Right lobe of liver (tissue), 6 donors: ENCODE data around the gene RBMS3. TPM values are rescaled to one million over a fixed set of nuclear protein-coding genes. Genes with fewer than 3 reads are reported as not detected.
A peak's percentile ranks its signal among the peaks of the same experiment; 100 is the strongest.

Source experiments
- ATAC-seq, 4 donors: fragments of 200-7000 bp; cut with Tn5 transposase; one replicate each; pipeline ENCODE4 v1.9.1; 2020; ENCODE audit warnings: mild to moderate bottlenecking in 4 of 4, moderate library complexity in 4 of 4
- DNase-seq, 3 donors: peaks; one replicate each; pipeline ENCODE4 v3.0.0-alpha.2; 2020
- H3K27ac ChIP-seq, 3 donors: fragments of 200-600 bp; one replicate each; pipeline ENCODE4 v1.8.0; 2022
- H3K27me3 ChIP-seq, 2 donors: fragments of 200-600 bp; one replicate each; pipeline ENCODE4 v1.8.0; 2022
- H3K36me3 ChIP-seq, 4 donors: fragments of 200-600 bp; sonication (generic) in 1 of 4; one replicate each; pipeline versions ENCODE4 v1.5.1 to v1.8.0; 2017 to 2022; ENCODE audit warnings: control low read depth in 1 of 4
- H3K4me1 ChIP-seq, 4 donors: fragments of 200-600 bp; sonication (generic) in 1 of 4; one replicate each; pipeline versions ENCODE4 v1.5.1 to v1.8.0; 2017 to 2022; ENCODE audit warnings: control low read depth in 1 of 4
- H3K4me3 ChIP-seq, 3 donors: fragments of 200-600 bp; one replicate each; pipeline ENCODE4 v1.8.0; 2022
- H3K9me3 ChIP-seq, 4 donors: fragments of 200-600 bp; sonication (generic) in 1 of 4; one replicate each; pipeline versions ENCODE4 v1.5.1 to v1.8.0; 2017 to 2022; ENCODE audit warnings: control low read depth in 1 of 4
- CTCF ChIP-seq, 4 donors: fragments of 200-600 bp in 3 of 4; fragments of 450-650 bp in 1 of 4; IDR thresholded peaks; one replicate each; pipeline versions ENCODE4 v1.5.1 to v1.8.0; 2016 to 2022; ENCODE audit warnings: antibody characterized with exemption in 4 of 4, mild to moderate bottlenecking in 2 of 4
- POLR2A ChIP-seq: fragments of 450-650 bp; IDR thresholded peaks from one replicate; pipeline ENCODE4 v1.6.1; 2017; ENCODE audit warnings: antibody characterized with exemption, mild to moderate bottlenecking
- WGBS: methylation state at CpG from one replicate; pipeline ENCODE4 v1.1.6; 2018; ENCODE audit warnings: low coverage, low lambda C conversion rate; ENCODE audit not compliant: insufficient coverage; ENCODE audit errors: missing lambda C conversion rate; 5-methylcytosine and 5-hydroxymethylcytosine counted together
- intact Hi-C, 2 donors: fragments of 100-400 bp; cut with DNase I; formaldehyde crosslinking; loops; one replicate each; pipeline versions ENCODE4 v1.11.2 to v1.14.1; 2022
- total RNA-seq, 6 experiments: library from RNA; depleted of rRNA in 2 of 6; stranded (reverse); fragments of >200 nt in 2 of 6; fragmentation: NEBNext Ultra II Directional in 3 of 6; extraction: Animal tissue kit (Norgen Biotek cat#: 25700) in 3 of 6; gene quantifications; one replicate each; pipeline versions ENCODE4 v1.1.0 to v1.2.4, GENCODE V29; 2016 to 2023
- donor health status: DM: no; HTN: yes; CAD: no.
- donor health status: DM: no; HTN: no; CAD: no.
- donor health status: DM: no; HTN: no; CAD: no.
- donor health status: DM: no; HTN: yes; CAD: no.
- donor health status: DM: no; HTN: yes; CAD: no.

Gene RBMS3
- total RNA-seq, 6 experiments from 2014 or later, result 6.3 to 11.5 (median 8.3) TPM

GRCh38 chr3:29291260-29291981 lies 10.6 kb downstream of the RBMS3 start:
- H3K9me3 ChIP-seq, result no peaks in the 10 kb centered on the region
- DNase-seq, result peak in 1 of 3 donors; percentile 59
- peaks cover 0 to 6% of the 10 kb centered on the region in 2 donors for H3K27me3 ChIP-seq
- no peaks in the 10 kb centered on the region for H3K36me3 ChIP-seq
- no peak overlapping the region for H3K27ac ChIP-seq
- ATAC-seq, result peak; percentile 97 to 100 (median 98)
- no peak overlapping the region for H3K4me3 ChIP-seq
- no peak for TF ChIP-seq POLR2A
- intact Hi-C loops, result no loop called here
- H3K4me1 ChIP-seq, result peaks cover 0 to 13% (median 4%) of the 10 kb centered on the region in 4 donors
- WGBS, result 39% methylated on average over 4 of the region's 4 CpGs

- Histone ChIP-seq H3K9me3 (no peaks in the 10 kb centered on the region), H3K27ac (no peak overlapping the region), H3K4me1 (peaks cover 0 to 13% (median 4%) of the 10 kb centered on the region in 4 donors), H3K27me3 (peaks cover 0 to under 1% of the 10 kb centered on the region in 2 donors), H3K4me3 (no peak overlapping the region), H3K36me3 (no peaks in the 10 kb centered on the region)
- ATAC-seq, result no peak
- intact Hi-C loops, result no loop called here
- TF ChIP-seq POLR2A, result no peak
- TF ChIP-seq CTCF (IDR thresholded peaks at IDR 0.05), result no peak
- DNase-seq, result no peak
- 73% methylated on average over 3 of the region's 3 CpGs for WGBS
These were observed 11.1 kb downstream of the RBMS3 start for GRCh38 chr3:29291982-29292363.

GRCh38 chr3:29293421-29293820 lies 12.6 kb downstream of the RBMS3 start:
- Histone ChIP-seq H3K4me1 (peaks cover 0 to 13% (median 4%) of the 10 kb centered on the region in 4 donors), H3K4me3 (no peak overlapping the region), H3K9me3 (no peaks in the 10 kb centered on the region), H3K36me3 (no peaks in the 10 kb centered on the region), H3K27ac (no peak overlapping the region), H3K27me3 (no peaks in the 10 kb centered on the region)
- TF ChIP-seq POLR2A (no peak), CTCF (IDR thresholded peaks at IDR 0.05) (no peak)
- ATAC-seq, result no peak
- WGBS, result 48% methylated on average over 2 of the region's 2 CpGs
- DNase-seq, result no peak
- intact Hi-C loops, result no loop called here

- DNase-seq (no peak), ATAC-seq (no peak)
- Histone ChIP-seq H3K9me3 (no peaks in the 10 kb centered on the region), H3K27ac (no peak overlapping the region), H3K36me3 (no peaks in the 10 kb centered on the region), H3K27me3 (no peaks in the 10 kb centered on the region), H3K4me3 (no peak overlapping the region), H3K4me1 (no peaks in the 10 kb centered on the region)
- WGBS, result 70% methylated on average over 1 of the region's 1 CpG
- no peak for TF ChIP-seq POLR2A
- no peak for TF ChIP-seq CTCF (IDR thresholded peaks at IDR 0.05)
- intact Hi-C loops, result no loop called here
These were observed 17.1 kb downstream of the RBMS3 start for GRCh38 chr3:29297998-29298397.

GRCh38 chr3:29301332-29302019 lies 20.6 kb downstream of the RBMS3 start:
- WGBS, result 67% methylated on average over 7 of the region's 7 CpGs
- ATAC-seq, result no peak
- intact Hi-C loops, result no loop called here

More at GRCh38 chr3:29301332-29302019, 20.6 kb downstream of the RBMS3 start:
- no peak for DNase-seq
- H3K27me3 ChIP-seq, result no peaks in the 10 kb centered on the region
- H3K4me1 ChIP-seq, result no peaks in the 10 kb centered on the region
- H3K36me3 ChIP-seq, result no peaks in the 10 kb centered on the region
- no peak overlapping the region for H3K27ac ChIP-seq
- H3K9me3 ChIP-seq, result no peaks in the 10 kb centered on the region
- TF ChIP-seq CTCF (IDR thresholded peaks at IDR 0.05), result no peak
- H3K4me3 ChIP-seq, result no peak overlapping the region
